ENCODE data around the gene ACTG1. TPM values are rescaled to one million over a fixed set of nuclear protein-coding genes. Genes with fewer than 3 reads are reported as not detected.

ACTG1 gene
- total RNA-seq, 1 donor from 2014 or later: 3,623 TPM

DNA sequence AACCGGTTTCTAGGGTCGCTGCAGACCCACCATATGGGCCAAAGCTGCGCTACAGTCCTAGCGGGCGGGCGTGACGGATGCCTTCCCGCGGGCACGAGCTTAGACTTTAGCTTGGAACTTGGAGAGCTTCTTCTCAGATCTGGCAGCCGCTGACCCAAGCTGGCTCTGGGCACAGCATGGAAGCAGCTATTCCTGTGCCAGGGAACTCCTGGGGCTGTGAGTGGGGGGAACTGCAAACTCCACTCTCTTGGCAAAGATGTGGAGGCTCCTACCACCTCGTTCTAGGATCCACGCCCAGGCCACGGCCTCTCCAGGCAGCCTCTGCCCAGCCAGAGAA, 30.7 kb upstream of the ACTG1 start:
- no peaks in the 10 kb centered on the region for H3K27me3 ChIP-seq (ENCODE audit: control insufficient read depth, insufficient read depth, low read length)
- H3K36me3 ChIP-seq (ENCODE audit: control insufficient read depth, insufficient read depth, low read length): peaks cover 43% of the 10 kb centered on the region
- DNase-seq (ENCODE audit: low read depth) (no peak), FAIRE-seq (no peak)
- TF ChIP-seq, protein P1, sequence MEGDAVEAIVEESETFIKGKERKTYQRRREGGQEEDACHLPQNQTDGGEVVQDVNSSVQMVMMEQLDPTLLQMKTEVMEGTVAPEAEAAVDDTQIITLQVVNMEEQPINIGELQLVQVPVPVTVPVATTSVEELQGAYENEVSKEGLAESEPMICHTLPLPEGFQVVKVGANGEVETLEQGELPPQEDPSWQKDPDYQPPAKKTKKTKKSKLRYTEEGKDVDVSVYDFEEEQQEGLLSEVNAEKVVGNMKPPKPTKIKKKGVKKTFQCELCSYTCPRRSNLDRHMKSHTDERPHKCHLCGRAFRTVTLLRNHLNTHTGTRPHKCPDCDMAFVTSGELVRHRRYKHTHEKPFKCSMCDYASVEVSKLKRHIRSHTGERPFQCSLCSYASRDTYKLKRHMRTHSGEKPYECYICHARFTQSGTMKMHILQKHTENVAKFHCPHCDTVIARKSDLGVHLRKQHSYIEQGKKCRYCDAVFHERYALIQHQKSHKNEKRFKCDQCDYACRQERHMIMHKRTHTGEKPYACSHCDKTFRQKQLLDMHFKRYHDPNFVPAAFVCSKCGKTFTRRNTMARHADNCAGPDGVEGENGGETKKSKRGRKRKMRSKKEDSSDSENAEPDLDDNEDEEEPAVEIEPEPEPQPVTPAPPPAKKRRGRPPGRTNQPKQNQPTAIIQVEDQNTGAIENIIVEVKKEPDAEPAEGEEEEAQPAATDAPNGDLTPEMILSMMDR (IDR thresholded peaks at IDR 0.05; ENCODE audit: insufficient read depth, low read length, severe bottlenecking): no peak
- no peak overlapping the region for H3K4me3 ChIP-seq (ENCODE audit: low read depth, low read length)

DNA sequence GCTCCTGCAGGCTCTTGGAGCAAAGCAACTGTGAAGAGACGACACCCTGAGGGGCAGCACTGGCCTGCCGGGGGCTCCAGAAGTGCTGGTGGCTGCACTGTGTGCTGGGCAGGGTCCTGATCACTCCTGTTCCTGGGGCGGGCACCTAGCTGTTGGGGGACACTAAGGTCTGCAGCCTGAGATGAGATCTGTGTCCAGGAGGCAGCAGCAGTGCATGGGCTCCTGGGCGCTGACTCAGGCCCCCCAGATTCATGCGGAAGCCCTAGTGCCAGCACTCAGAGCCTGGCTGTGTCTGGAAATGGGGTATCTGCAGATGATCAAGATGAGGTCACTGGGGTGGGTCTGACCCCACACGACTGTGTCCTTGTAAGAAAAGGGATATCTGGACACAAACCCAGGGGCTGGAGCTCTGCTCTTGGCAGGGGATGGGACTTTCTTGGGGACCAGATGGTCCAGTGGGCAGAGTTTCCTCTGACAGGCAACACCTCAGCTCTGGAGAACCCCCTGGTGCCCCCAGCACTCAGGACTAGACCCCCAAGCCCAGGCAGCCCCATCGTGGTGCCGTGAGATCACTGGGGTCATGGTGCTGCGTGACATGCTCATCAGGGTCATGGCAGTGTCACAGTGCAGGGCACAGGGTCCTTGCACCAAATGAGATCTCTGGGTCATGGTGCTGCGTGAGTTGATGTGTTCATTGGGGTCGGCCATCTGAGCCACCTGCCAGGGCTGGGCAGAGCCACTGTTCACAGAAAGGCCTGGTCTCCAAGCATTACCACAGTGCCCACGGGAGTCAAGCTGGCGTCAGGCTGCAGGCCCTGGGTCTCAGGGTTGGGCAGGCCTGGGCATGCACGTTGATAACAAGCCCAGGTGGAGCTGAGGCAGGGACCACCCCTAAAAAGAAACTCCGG, 30.1 kb upstream of the ACTG1 start:
- TF ChIP-seq, protein P1 (IDR thresholded peaks at IDR 0.05; ENCODE audit: insufficient read depth, low read length, severe bottlenecking): no peak
- Histone ChIP-seq H3K4me3 (ENCODE audit: low read depth, low read length) (no peak overlapping the region), H3K27me3 (ENCODE audit: control insufficient read depth, insufficient read depth, low read length) (no peaks in the 10 kb centered on the region), H3K36me3 (ENCODE audit: control insufficient read depth, insufficient read depth, low read length) (peaks cover 37% of the 10 kb centered on the region)
- FAIRE-seq (no peak), DNase-seq (ENCODE audit: low read depth) (no peak)

DNA sequence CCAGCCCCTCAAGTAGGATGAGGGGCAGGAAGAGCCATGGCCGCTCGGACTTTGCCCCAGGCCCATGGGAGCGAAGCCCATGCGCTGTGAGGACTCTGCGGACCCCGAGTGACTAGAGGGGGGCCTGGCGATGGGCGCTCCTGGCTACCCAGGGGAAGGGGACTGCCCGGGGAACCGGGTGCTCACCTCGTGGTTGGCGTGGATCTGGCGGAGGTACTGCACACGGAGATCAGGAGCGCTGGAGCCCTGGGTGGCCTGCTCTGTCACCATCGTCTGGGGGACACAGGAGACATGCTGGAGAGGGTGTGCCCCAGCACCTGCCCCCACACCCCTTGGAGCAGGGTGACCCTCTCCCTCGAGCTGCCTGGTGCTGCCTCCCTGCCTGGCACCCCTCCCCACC, 28.5 kb upstream of the ACTG1 start:
- H3K4me3 ChIP-seq (ENCODE audit: low read depth, low read length): no peak overlapping the region
- peaks cover 4% of the 10 kb centered on the region for H3K27me3 ChIP-seq (ENCODE audit: control insufficient read depth, insufficient read depth, low read length)
- FAIRE-seq: no peak
- DNase-seq (ENCODE audit: low read depth): no peak
- H3K36me3 ChIP-seq (ENCODE audit: control insufficient read depth, insufficient read depth, low read length): peaks cover 27% of the 10 kb centered on the region
- TF ChIP-seq, protein P1 (IDR thresholded peaks at IDR 0.05; ENCODE audit: insufficient read depth, low read length, severe bottlenecking): no peak

DNA sequence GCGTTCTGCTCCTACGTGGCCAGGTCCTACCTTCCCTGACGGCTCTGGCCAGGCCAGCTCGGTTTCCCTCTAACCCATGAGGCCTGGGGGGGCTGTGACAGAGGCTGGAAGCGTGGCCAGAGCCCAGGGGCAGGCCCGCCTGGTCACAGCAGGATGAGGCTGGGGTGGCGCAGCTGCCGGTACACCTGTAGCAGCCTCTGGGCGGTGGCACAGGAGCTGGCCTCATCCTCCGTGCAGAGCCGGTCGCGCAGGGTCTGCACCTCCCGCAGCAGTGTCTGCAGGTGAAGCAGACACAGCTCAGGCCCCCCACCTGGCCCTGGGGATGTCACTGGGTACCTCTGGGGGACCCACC, 28.1 kb upstream of the ACTG1 start:
- no peak for FAIRE-seq
- H3K36me3 ChIP-seq (ENCODE audit: control insufficient read depth, insufficient read depth, low read length): peaks cover 23% of the 10 kb centered on the region
- DNase-seq (ENCODE audit: low read depth): no peak
- peaks cover 8% of the 10 kb centered on the region for H3K27me3 ChIP-seq (ENCODE audit: control insufficient read depth, insufficient read depth, low read length)
- TF ChIP-seq, protein P1 (IDR thresholded peaks at IDR 0.05; ENCODE audit: insufficient read depth, low read length, severe bottlenecking): no peak
- H3K4me3 ChIP-seq (ENCODE audit: low read depth, low read length): no peak overlapping the region

DNA sequence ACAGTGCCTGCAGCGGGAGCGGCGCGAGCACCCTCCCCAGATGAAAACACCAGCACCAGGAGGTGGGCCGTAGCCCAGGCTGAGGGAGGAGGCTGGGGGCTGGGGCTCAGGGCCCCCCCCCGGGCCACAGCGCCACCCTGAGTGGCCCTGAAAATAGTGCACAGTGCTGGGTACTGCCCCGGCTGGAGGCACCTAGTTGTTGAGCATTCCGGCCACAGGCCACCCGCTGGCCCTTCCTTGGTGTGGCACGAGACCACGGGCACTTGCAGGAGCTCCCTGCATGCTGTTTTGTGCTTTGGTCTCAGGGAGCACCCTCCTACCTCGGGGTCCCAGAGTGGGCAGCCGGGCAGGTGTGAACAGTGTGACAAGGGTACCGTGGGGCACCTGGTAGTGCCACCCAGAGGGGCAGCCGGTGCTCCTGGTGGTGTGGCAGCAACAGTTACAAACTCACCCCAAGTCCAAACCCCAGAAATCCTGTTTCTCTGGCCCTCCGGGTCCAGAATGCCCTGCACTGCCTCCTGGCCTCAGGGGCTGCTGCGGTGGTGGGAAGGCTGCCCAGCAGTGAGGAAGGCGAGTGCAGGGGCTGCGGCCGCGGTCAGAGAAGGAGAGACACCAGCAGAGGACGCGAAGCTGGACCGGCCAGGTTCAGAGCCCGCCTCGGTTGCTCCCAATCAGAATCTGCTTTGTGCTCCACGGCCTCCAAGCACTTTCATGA, 27.5 kb upstream of the ACTG1 start:
- Histone ChIP-seq H3K36me3 (ENCODE audit: control insufficient read depth, insufficient read depth, low read length) (peaks cover 20% of the 10 kb centered on the region), H3K27me3 (ENCODE audit: control insufficient read depth, insufficient read depth, low read length) (peaks cover 8% of the 10 kb centered on the region), H3K4me3 (ENCODE audit: low read depth, low read length) (no peak overlapping the region)
- FAIRE-seq: no peak
- no peak for DNase-seq (ENCODE audit: low read depth)
- TF ChIP-seq, protein P1 (IDR thresholded peaks at IDR 0.05; ENCODE audit: insufficient read depth, low read length, severe bottlenecking): no peak
